SU-DHL-6 (cell line): ENCODE results near the gene ZNF593OS.

Experiments
- H2AFZ ChIP-seq: fragments of 200-600 bp; sonication (generic); 2 replicates; pipeline ENCODE4 v1.6.1; 2014; ENCODE audit warnings: low read depth, mild to moderate bottlenecking, moderate library complexity, mixed read lengths, antibody characterized with exemption, low read length; ENCODE audit not compliant: severe bottlenecking
- H3F3A ChIP-seq: fragments of 200-600 bp; shearing (Covaris generic); 2 replicates; pipeline ENCODE4 v1.6.0; 2016; ENCODE audit warnings: antibody characterized with exemption, mild to moderate bottlenecking; ENCODE audit not compliant: insufficient read depth
- H3K27ac ChIP-seq: fragments of 200-600 bp; sonication (generic); 2 replicates; pipeline ENCODE4 v1.5.1; 2016; ENCODE audit warnings: low read depth, mild to moderate bottlenecking, low read length, moderate library complexity, mixed read lengths
- H3K27me3 ChIP-seq: fragments of 200-600 bp; sonication (generic), shearing (Covaris generic); 2 replicates; pipeline ENCODE4 v1.6.0; 2014; ENCODE audit warnings: mild to moderate bottlenecking, low read length
- H3K36me3 ChIP-seq: fragments of 200-600 bp; sonication (generic); 2 replicates; pipeline ENCODE4 v1.6.1; 2014; ENCODE audit warnings: mild to moderate bottlenecking, low read length, mixed read lengths
- H3K4me2 ChIP-seq: fragments of 300-600, 200-600 bp; shearing (Covaris generic), sonication (generic); 2 replicates; pipeline ENCODE4 v1.6.0; 2014; ENCODE audit warnings: low read length, low read depth, mild to moderate bottlenecking; ENCODE audit not compliant: poor library complexity, severe bottlenecking
- H3K4me3 ChIP-seq: fragments of 200-600 bp; sonication (generic); 2 replicates; pipeline ENCODE4 v1.5.1; 2014; ENCODE audit warnings: antibody characterized with exemption, low read length, mild to moderate bottlenecking, mixed read lengths; ENCODE audit not compliant: insufficient read depth, poor library complexity, severe bottlenecking
- H3K79me2 ChIP-seq: fragments of 200-600 bp; sonication (generic); 2 replicates; pipeline ENCODE4 v1.6.1; 2014; ENCODE audit warnings: mild to moderate bottlenecking, low read length, moderate library complexity; ENCODE audit not compliant: insufficient read depth
- H3K9ac ChIP-seq: fragments of 200-600 bp; sonication (generic); 2 replicates; pipeline ENCODE4 v1.7.0; 2014; ENCODE audit warnings: mild to moderate bottlenecking, low read length
- H3K9me2 ChIP-seq: fragments of 200-600 bp; sonication (generic); replicated peaks from 2 replicates; pipeline ENCODE4 v1.6.1; 2014; ENCODE audit warnings: low read length; ENCODE audit not compliant: insufficient read depth
- H3K9me3 ChIP-seq: fragments of 200-600 bp; sonication (generic); 2 replicates; pipeline ENCODE4 v1.6.1; 2014; ENCODE audit warnings: low read length, mixed read lengths; ENCODE audit not compliant: insufficient read depth
- H4K20me1 ChIP-seq: fragments of 200-600 bp; sonication (generic); 2 replicates; pipeline ENCODE4 v1.6.1; 2014; ENCODE audit warnings: low read depth, mild to moderate bottlenecking, antibody characterized with exemption, low read length, moderate library complexity, mixed read lengths
- EZH2phosphoT487 ChIP-seq: fragments of 200-600 bp; sonication (generic), shearing (Covaris generic); conservative IDR thresholded peaks from 2 replicates; pipeline ENCODE4 v1.6.1; 2018; ENCODE audit warnings: mild to moderate bottlenecking, antibody characterized with exemption, low read length, moderate library complexity, mixed read lengths
- TF ChIP-seq, protein P1 (sequence below): fragments of 200-600 bp; sonication (generic); IDR thresholded peaks from one replicate; pipeline ENCODE4 v1.5.1; 2017; ENCODE audit warnings: antibody characterized with exemption, mild to moderate bottlenecking, low read length, moderate library complexity; ENCODE audit not compliant: insufficient read depth, poor library complexity, severe bottlenecking

The ZNF593OS gene

DNA sequence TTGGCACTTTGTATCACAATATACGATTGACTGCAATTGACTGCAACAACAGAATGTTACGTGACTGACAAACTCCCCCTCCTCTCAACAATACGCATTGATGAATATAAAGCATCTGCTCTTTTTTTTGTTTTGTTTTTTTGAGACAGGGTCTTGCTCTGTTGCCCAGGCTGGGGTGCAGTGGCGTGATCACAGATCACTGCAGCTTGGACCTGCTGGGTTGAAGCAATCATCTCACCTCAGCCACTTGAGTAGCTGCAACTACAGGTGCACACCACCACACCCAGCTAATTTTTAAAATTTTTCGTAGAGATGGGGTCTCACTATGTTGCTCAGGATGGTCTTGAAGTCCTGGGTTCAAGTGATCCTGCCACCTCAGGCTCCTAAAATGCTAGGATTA, 41.1 kb upstream of the ZNF593OS start:
- no peaks in the 10 kb centered on the region for H4K20me1 ChIP-seq
- no peaks in the 10 kb centered on the region for H3F3A ChIP-seq
- H2AFZ ChIP-seq = no peak overlapping the region
- H3K4me2 ChIP-seq = no peak overlapping the region
- no peak overlapping the region for H3K9ac ChIP-seq
- no peaks in the 10 kb centered on the region for H3K9me3 ChIP-seq
- no peaks in the 10 kb centered on the region for H3K9me2 ChIP-seq
- H3K36me3 ChIP-seq = no peaks in the 10 kb centered on the region
- no peaks in the 10 kb centered on the region for H3K79me2 ChIP-seq
- H3K27ac ChIP-seq = no peak overlapping the region
- no peak overlapping the region for H3K4me3 ChIP-seq
- H3K27me3 ChIP-seq = no peaks in the 10 kb centered on the region
- TF ChIP-seq EZH2phosphoT487 = no peak
- TF ChIP-seq, protein P1, sequence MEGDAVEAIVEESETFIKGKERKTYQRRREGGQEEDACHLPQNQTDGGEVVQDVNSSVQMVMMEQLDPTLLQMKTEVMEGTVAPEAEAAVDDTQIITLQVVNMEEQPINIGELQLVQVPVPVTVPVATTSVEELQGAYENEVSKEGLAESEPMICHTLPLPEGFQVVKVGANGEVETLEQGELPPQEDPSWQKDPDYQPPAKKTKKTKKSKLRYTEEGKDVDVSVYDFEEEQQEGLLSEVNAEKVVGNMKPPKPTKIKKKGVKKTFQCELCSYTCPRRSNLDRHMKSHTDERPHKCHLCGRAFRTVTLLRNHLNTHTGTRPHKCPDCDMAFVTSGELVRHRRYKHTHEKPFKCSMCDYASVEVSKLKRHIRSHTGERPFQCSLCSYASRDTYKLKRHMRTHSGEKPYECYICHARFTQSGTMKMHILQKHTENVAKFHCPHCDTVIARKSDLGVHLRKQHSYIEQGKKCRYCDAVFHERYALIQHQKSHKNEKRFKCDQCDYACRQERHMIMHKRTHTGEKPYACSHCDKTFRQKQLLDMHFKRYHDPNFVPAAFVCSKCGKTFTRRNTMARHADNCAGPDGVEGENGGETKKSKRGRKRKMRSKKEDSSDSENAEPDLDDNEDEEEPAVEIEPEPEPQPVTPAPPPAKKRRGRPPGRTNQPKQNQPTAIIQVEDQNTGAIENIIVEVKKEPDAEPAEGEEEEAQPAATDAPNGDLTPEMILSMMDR = no peak

DNA sequence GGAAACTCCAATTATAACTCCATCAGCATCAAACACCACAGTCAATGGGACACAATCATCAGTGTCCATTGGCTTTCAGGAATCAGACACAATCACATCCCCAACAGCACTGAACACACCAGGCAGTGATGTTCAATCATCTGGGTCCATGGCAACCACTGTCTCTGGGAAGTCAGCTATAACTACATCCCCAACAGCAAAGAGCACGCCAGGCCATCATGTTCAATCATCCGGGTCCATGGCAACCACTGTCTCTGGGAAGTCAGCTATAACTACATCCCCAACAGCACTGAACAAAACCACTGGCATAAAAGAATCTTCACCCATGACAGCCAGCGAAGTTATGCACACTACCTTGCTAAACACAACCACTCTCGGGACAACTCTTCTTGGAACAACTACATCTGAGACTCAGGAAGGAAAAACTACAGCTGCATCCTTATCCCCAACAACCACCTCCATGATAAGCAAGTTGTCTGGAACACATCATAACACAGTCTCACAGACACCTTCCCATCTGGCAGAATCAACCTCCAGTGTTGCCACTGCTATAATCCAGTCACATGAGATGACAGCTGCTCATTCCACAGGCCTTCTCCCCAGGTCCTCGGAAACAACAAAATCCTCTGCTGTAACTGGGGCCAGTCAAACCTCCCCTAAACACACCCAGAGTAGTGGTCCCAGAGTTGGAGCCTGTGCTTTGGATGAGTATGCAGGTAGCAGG, 38.7 kb upstream of the ZNF593OS start:
- H3K36me3 ChIP-seq = no peaks in the 10 kb centered on the region
- H3F3A ChIP-seq = no peaks in the 10 kb centered on the region
- no peak overlapping the region for H3K9ac ChIP-seq

DNA sequence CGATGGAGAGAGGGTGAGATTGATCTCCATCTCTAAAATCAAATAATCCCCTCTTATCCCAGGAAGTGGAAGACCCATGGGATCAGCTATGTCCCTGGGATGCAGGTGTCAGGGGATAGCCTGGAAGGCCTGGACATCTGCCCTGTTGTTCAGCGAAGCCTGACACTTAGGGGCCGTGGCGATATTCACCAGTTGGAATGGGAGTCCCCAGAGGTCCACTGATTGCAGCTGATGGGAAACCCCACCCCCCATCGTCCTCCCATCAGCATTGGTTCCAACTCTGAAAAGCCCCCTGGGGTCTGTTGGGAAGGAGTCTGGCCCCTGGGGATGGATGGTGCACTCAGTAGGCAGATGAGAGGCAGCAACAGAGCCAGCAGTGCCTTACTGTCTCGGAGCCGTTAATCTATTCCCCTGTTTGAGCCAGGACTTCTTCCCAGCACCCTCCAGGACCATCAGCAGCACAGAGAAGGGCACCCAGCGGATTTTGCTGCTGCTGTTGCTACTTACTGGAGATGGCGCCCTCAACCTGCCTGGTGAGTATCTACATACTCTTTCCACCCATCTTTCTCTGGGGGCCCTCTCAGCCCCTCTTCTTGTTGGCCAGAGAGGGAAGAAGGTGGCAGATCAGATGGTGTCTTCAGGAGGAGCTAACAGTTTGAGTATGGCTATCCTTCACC, 32.1 kb upstream of the ZNF593OS start:
- Histone ChIP-seq H4K20me1 (no peaks in the 10 kb centered on the region), H3K27ac (no peak overlapping the region), H2AFZ (no peak overlapping the region), H3K4me3 (no peak overlapping the region), H3K79me2 (no peaks in the 10 kb centered on the region), H3K9ac (no peak overlapping the region), H3K9me2 (no peaks in the 10 kb centered on the region), H3K27me3 (no peaks in the 10 kb centered on the region), H3K4me2 (no peak overlapping the region), H3K9me3 (no peaks in the 10 kb centered on the region), H3F3A (no peaks in the 10 kb centered on the region), H3K36me3 (no peaks in the 10 kb centered on the region)
- TF ChIP-seq, protein P1 = no peak
- no peak for TF ChIP-seq EZH2phosphoT487

More for the DNA sequence above, 38.7 kb upstream of the ZNF593OS start:
- H3K4me3 ChIP-seq = no peak overlapping the region
- no peak for TF ChIP-seq EZH2phosphoT487
- TF ChIP-seq, protein P1 = no peak
- H2AFZ ChIP-seq = no peak overlapping the region
- no peaks in the 10 kb centered on the region for H3K9me3 ChIP-seq
- no peak overlapping the region for H3K4me2 ChIP-seq
- H3K27me3 ChIP-seq = no peaks in the 10 kb centered on the region
- H3K79me2 ChIP-seq = no peaks in the 10 kb centered on the region
- no peak overlapping the region for H3K27ac ChIP-seq
- no peaks in the 10 kb centered on the region for H4K20me1 ChIP-seq
- H3K9me2 ChIP-seq = no peaks in the 10 kb centered on the region
